Stimulated activated CD8-positive, alpha-beta memory T cell treated with anti-CD3 and anti-CD28 coated beads, Interleukin-12 subunit alpha, Interleukin-12 subunit beta, amount 100 ng/mL, for 4 hours (primary cell): Measurements from ENCODE around the gene PPP1R1B.

Experiments used
- DNase-seq: peaks from one replicate; pipeline ENCODE4 v3.0.0-alpha.2; 2020; ENCODE audit warnings: low read depth

Gene PPP1R1B

GRCh38 chr17:39684369-39685192 is 57.8 kb downstream of the PPP1R1B start:
- DNase-seq: no peak
